DMS79 treated with DMSO at 0.1 percent for 48 hours (cell line): Measurements from ENCODE around the gene SAMD15.
A peak's percentile ranks its signal among the peaks of the same experiment; 100 is the strongest.
"Not testable (repeated sequence)": the region's sequence is repeated elsewhere in the genome, so short reads cannot be mapped to it uniquely, and the experiment has no call there.

Source experiments
- DNase-seq: peaks from one replicate; lab custom pipeline; 2025; lab: John Stamatoyannopoulos, UW

SAMD15 gene

DNA sequence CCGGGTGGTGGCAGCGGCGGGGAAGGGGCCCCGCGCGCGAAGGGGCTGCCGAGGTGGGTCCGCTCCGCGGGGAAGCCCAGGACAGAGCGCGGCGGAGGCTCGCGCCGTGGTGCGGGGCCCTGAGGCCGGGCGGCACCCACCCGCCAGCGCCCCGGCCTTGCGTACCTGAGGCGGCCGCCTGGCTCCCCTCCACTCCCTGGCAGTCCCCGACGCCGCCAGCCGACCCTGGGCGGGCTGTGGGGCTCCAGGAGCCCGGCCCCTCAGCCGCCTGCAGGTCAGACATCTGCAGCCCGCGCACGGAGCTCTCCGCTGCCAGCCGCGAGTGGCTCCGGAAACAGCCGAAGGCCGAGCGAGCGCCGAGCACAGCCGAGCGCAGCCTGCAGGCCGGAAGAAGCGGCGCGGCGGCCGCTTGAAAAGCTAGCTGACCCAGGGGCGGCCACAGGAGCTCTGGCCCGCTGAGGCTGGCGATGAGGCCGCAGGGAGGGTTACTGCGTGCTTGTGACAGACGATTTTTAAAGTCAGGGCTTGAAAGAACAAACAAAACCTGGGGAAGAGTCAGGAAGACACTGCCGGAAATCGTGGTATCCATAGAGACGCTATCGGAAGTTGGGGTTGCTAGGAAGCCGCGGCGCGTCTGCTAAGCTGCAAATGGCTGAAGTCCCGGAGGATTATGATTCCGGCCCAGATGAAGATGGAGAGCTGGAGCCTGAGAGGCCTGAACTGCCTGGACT, at the start of gene SAMD15, which contains the start of gene TMED8:
Gene SAMD15 (plus strand): TSS at position 609 of the 731 bp plus-strand sequence. CDS start 40 bp downstream, at position 649.
Gene TMED8 (minus strand): TSS at position 324 of the 731 bp plus-strand sequence. CDS start 41 bp downstream, at position 283.
- peak; percentile 94 for DNase-seq

GRCh38 chr14:77329872-77330271, 47.3 kb upstream of the SAMD15 start:
- no peak for DNase-seq

- DNase-seq: no peak
These were observed 41.6 kb upstream of the SAMD15 start for GRCh38 chr14:77335576-77335975.

DNA sequence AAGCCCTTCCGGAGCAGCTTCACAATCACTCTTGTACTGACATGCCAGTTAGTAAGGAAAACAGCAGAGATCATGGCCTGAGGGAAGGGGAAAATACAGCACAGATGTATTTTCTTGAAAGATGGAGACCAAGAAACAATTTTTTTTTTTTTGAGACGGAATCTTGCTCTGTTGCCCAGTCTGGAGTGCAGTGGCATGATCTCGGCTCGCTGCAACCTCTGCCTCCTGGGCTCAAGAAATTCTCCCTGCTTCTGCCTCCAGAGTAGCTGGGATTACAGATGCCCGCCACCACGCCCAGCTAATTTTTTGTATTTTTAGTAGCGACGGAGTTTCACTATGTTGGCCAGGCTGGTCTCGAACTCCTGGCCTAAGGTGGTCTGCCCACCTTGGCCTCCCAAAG, 39.9 kb upstream of the SAMD15 start:
- not testable (repeated sequence) for DNase-seq

GRCh38 chr14:77337880-77338279, 39.3 kb upstream of the SAMD15 start:
- DNase-seq: no peak

DNA sequence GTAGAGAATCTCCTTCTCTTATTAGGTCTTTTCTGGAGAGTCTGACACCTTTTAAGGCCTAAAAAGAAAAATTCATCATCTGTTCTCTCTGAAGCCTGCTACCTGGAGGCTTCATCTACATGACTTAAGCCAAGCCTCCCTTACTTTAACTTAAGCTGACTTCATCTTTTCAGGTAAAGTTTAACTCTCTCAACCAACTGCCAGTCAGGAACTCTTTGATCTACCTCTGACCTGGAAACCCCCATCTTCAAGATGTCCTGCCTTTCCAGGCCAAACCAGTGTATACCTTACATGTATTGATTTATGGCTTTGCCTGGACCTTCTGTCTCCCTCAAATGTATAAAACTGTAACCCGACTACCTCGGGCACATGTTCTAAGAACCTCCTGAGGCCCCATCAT, 38.9 kb upstream of the SAMD15 start:
- DNase-seq: no peak

- no peak for DNase-seq
These were observed 37.8 kb upstream of the SAMD15 start for GRCh38 chr14:77339407-77339806.

DNA sequence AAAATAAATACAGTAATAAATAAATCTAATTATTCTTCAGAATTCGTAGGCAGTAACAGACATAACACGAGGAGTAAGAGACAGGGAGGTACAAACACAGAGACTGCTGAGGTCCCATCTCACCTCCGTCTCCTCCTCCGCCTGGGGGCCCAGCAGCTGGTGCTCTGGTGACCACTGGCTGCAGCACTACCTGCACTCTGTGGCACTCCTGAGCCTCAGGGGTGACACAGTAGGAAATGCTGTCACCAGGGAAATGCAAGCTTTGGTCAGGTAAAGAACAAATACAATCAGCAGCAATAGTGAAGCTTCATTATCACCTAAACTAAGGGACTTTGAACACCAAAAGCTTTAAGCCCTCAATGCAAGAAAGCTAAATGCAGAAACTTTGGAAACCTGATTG, 36.8 kb upstream of the SAMD15 start:
- no peak for DNase-seq

DNA sequence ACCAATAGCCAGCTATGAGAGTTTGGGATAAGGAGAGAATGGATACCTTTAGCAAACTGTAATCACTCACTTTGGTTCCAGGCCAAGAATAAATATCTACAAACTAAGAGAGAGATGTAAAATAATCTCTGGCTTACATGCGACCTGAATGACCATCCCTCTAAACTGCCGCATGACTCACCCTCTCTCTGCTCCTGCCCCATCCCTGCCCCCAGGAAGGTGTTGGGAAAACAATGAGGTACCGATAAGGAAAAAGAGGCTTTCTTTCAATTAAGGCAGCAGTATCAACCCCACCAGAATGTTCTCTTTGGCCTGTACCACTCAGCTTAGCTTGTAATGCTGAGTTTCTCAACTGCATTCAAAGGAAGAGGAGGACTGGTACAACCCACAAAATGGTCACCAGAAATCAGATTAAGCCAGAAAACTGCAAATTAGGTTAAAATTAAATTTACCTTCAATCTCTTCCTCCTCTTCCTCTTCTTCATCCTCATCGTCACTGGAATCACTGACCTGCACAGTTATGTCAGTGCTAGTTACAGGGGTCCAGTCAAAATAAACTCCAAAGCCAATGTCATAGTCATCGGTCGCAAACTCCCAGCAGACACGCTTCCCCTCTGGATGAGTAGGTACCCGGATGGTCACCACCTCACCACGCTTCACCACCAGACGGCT, 34.3 kb upstream of the SAMD15 start:
- DNase-seq: no peak

DNA sequence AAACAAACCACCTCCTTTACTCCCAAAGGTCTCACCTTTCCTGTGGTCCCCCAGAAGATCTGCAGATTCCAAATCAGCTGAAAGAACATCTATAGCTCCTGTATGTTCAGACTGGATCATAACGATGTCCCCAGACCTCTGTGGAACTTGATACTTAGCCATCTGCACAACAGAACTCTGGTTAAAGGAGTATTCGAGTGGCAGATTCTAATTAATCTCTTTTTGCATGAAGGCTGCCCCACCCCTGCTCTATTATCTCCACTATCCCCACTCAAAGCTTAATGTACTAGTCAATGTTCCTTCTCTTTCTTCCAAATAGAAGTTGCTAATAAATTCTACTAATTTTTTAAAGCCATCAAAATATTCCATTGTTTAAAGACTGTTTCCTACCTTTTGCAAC, 33.5 kb upstream of the SAMD15 start:
- peak; percentile 55 for DNase-seq

- DNase-seq: peak; percentile 28
These were observed 32.7 kb upstream of the SAMD15 start for GRCh38 chr14:77344377-77344996.

DNA sequence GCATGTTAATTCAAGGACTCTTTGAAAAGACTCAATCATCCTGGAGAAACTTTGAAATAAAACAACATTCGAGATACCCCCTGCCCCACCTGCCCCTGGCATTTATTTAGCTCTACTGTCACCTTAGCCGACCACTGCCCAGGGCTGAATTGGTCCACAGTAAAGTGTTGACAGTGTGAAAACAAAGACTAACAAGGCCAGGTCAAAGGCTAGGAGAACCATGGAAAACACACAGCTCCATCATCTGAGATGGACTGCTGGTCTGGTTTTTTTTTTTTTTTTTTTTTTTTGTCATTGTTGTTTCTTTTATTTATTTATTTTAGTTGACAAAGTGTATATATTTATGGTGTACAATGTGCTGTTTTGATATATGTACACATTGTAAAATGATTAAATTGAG, 30.7 kb upstream of the SAMD15 start:
- DNase-seq: no peak

- DNase-seq: no peak
These were observed 29.4 kb upstream of the SAMD15 start for GRCh38 chr14:77347751-77348150.

DNA sequence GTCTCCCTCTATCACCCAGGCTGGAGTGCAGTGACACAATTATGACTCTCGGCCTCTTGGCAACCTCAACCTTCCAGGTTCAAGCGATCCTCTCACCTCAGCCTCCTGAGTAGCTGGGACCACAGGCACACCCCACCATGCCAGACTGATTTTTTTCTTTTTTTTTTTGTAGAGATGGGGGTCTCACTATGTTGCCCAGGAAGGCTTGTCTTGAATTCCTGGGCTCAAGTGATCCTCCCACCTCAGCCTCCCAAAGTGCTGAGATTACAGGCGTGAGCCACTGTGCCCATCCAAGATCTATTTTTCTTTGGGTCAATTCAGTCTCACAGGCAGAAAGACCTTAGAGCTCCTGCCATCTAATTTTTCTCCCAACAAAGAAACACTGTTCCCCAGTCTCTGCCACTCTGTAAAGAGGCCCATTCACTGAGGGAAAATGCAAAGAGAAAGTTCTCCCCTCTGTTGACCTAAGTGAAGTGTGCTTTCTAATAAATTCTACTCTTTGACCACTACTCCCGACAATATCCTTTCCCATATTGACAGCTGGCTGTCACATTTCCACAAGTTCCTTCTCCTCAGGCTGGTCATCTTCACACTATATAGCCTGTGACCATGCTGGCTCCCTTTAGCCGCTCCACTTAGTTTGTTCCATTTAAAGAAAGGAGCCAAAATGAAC, 23.6 kb upstream of the SAMD15 start:
- DNase-seq: no peak

DNA sequence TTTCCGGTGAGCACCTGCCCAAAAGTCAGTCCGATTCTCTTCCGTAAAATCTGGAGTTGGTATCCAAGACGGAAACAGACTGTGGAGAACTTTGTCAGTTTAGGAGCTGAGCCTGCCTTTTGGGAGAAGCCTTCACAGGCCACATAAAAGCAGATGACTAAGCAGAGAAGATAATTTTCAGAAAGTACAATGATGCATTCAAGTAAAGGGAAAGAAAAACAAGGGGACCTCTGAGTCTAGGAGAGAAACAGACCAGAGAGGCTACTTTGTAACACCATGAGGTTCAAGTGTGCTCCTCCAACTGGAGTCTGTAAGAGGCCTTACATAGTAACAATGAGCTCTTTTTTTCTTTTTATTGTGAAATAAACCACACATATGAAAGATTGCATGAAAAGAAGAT, 21.4 kb upstream of the SAMD15 start:
- no peak for DNase-seq

- DNase-seq: no peak
These were observed 20.3 kb upstream of the SAMD15 start for GRCh38 chr14:77356899-77357298.

DNA sequence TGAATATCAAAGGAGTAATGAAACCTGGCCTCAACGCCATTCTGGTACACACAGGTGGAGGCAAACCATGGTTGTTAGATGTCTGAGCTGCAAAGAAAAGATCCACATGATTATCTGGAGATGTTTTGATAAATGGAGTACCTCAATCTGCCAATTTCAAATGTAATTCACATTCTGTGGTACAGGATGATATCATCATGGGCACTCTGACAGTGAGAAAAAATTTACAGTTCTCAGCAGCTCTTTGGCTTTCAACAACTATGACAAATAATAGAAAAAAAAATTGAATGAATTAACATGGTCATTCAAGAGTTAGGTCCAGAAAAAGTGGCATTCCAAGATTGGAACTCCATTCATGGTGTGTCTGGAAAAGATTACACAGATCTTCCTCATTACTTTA, 17.6 kb upstream of the SAMD15 start:
- no peak for DNase-seq

- DNase-seq: no peak
These were observed 13.0 kb upstream of the SAMD15 start for GRCh38 chr14:77364146-77364545.

GRCh38 chr14:77369285-77369684, 7.9 kb upstream of the SAMD15 start:
- DNase-seq: no peak

- peak; percentile 61 for DNase-seq
These were observed 4.8 kb upstream of the SAMD15 start for GRCh38 chr14:77372304-77372841.

GRCh38 chr14:77375164-77375950, 1.8 kb upstream of the SAMD15 start:
- DNase-seq: no peak
